HEK293 (cell line): ENCODE measurements around the gene PPP1R3G.

Experiments
- CTCF ChIA-PET: fragments of 350-600 bp; formaldehyde crosslinking; extraction: SDS; loops from one replicate; lab custom pipeline; 2021; ENCODE audit warnings: antibody characterized with exemption; lab: Yijun Ruan, JAX
- POLR2A ChIA-PET: fragments of 300-600 bp; formaldehyde crosslinking; extraction: SDS; loops from one replicate; lab custom pipeline; 2020; ENCODE audit warnings: antibody characterized with exemption, inconsistent platforms; lab: Yijun Ruan, JAX
- H3K27ac ChIP-seq: fragments of 200-500 bp; sonication (Bioruptor generic); 2 replicates; pipeline ENCODE4 v1.5.1; 2014; ENCODE audit warnings: low read depth, low read length, control low read depth, inconsistent platforms; ENCODE audit errors: extremely low read depth
- H3K36me3 ChIP-seq, 2 experiments: fragments of 200-500 bp in 1 of 2; sonication (Bioruptor generic) in 1 of 2; 1 replicate in 1 of 2; 2 replicates in 1 of 2; pipeline ENCODE4 v1.5.1; 2014 to 2017; ENCODE audit warnings: inconsistent platforms in 2 of 2, low read length in 2 of 2; ENCODE audit not compliant: control insufficient read depth in 2 of 2, insufficient read depth in 1 of 2
- H3K4me1 ChIP-seq: fragments of 200-500 bp; sonication (Bioruptor generic); 2 replicates; pipeline ENCODE4 v1.5.1; 2014; ENCODE audit warnings: mild to moderate bottlenecking, low read length, inconsistent platforms; ENCODE audit not compliant: control insufficient read depth, insufficient read depth
- H3K4me3 ChIP-seq: 2 replicates; pipeline ENCODE4 v1.5.1; 2011; ENCODE audit warnings: low read depth, mild to moderate bottlenecking, control low read depth, low read length, moderate library complexity
- H3K9me3 ChIP-seq: fragments of 200-500 bp; sonication (Bioruptor generic); 2 replicates; pipeline ENCODE4 v1.5.1; 2014; ENCODE audit warnings: low read depth, low read length, inconsistent platforms; ENCODE audit not compliant: control insufficient read depth, insufficient read depth
- IKZF3 ChIP-seq: fragments of 450-650 bp; IDR thresholded peaks from 2 replicates; pipeline ENCODE4 v1.5.0; 2018; ENCODE audit warnings: missing biosample characterization, mild to moderate bottlenecking, missing genetic modification characterization, moderate library complexity
- KLF10 ChIP-seq: fragments of 450-650 bp; IDR thresholded peaks from 2 replicates; pipeline ENCODE4 v1.5.1; 2018; ENCODE audit warnings: missing biosample characterization, mild to moderate bottlenecking, missing genetic modification characterization
- KLF9 ChIP-seq: fragments of 450-650 bp; formaldehyde crosslinking; IDR thresholded peaks from 2 replicates; pipeline ENCODE4 v1.5.1; 2016; ENCODE audit warnings: missing biosample characterization, missing genetic modification characterization, low read depth
- PATZ1 ChIP-seq: fragments of 450-650 bp; formaldehyde crosslinking; IDR thresholded peaks from 2 replicates; pipeline ENCODE4 v1.5.1; 2016; ENCODE audit warnings: missing biosample characterization, missing genetic modification characterization
- PRDM1 ChIP-seq: fragments of 450-650 bp; formaldehyde crosslinking; IDR thresholded peaks from 2 replicates; pipeline ENCODE4; 2016; ENCODE audit warnings: missing biosample characterization, missing genetic modification characterization
- SCRT1 ChIP-seq: fragments of 450-650 bp; formaldehyde crosslinking; IDR thresholded peaks from 2 replicates; pipeline ENCODE4 v1.5.1; 2016; ENCODE audit warnings: missing biosample characterization, missing genetic modification characterization, borderline replicate concordance
- ZBTB21 ChIP-seq: fragments of 450-650 bp; formaldehyde crosslinking; IDR thresholded peaks from 2 replicates; pipeline ENCODE4 v1.5.1; 2017; ENCODE audit warnings: missing biosample characterization, missing genetic modification characterization
- ZBTB49 ChIP-seq: fragments of 450-650 bp; formaldehyde crosslinking; IDR thresholded peaks from 2 replicates; pipeline ENCODE4 v1.5.1; 2016; ENCODE audit warnings: missing biosample characterization, missing genetic modification characterization, low read depth
- ZFHX2 ChIP-seq: fragments of 450-650 bp; formaldehyde crosslinking; conservative IDR thresholded peaks from 2 replicates; pipeline ENCODE4 v1.5.1; 2016; ENCODE audit warnings: missing biosample characterization, missing genetic modification characterization
- ZNF114 ChIP-seq: fragments of 450-650 bp; formaldehyde crosslinking; IDR thresholded peaks from 2 replicates; pipeline ENCODE4 v1.5.0; 2017; ENCODE audit warnings: missing biosample characterization, missing genetic modification characterization
- ZNF16 ChIP-seq: fragments of 450-650 bp; formaldehyde crosslinking; IDR thresholded peaks from 2 replicates; pipeline ENCODE4 v1.5.1; 2016; ENCODE audit warnings: low read depth, missing biosample characterization, missing genetic modification characterization
- ZNF23 ChIP-seq: fragments of 450-650 bp; formaldehyde crosslinking; IDR thresholded peaks from 2 replicates; pipeline ENCODE4 v1.5.1; 2016; ENCODE audit warnings: missing biosample characterization, missing genetic modification characterization, borderline replicate concordance
- ZNF292 ChIP-seq: fragments of 450-650 bp; formaldehyde crosslinking; IDR thresholded peaks from 2 replicates; pipeline ENCODE4 v1.5.1; 2016; ENCODE audit warnings: low read depth, missing biosample characterization, missing genetic modification characterization, borderline replicate concordance
- ZNF324 ChIP-seq: fragments of 450-650 bp; formaldehyde crosslinking; IDR thresholded peaks from 2 replicates; pipeline ENCODE4 v1.5.1; 2016; ENCODE audit warnings: missing biosample characterization, missing genetic modification characterization
- ZNF449 ChIP-seq: fragments of 450-650 bp; formaldehyde crosslinking; IDR thresholded peaks from 2 replicates; pipeline ENCODE4 v1.5.1; 2017; ENCODE audit warnings: missing biosample characterization, mild to moderate bottlenecking, missing genetic modification characterization, moderate library complexity
- ZNF658 ChIP-seq: fragments of 450-650 bp; formaldehyde crosslinking; IDR thresholded peaks from 2 replicates; pipeline ENCODE4; 2016; ENCODE audit warnings: missing biosample characterization, missing genetic modification characterization
- ZNF664 ChIP-seq: fragments of 450-650 bp; formaldehyde crosslinking; IDR thresholded peaks from 2 replicates; pipeline ENCODE4 v1.5.1; 2016; ENCODE audit warnings: missing biosample characterization, missing genetic modification characterization
- ZNF692 ChIP-seq: fragments of 450-650 bp; formaldehyde crosslinking; IDR thresholded peaks from 2 replicates; pipeline ENCODE4 v1.5.1; 2016; ENCODE audit warnings: missing biosample characterization, missing genetic modification characterization
- ZSCAN5A ChIP-seq: fragments of 450-650 bp; formaldehyde crosslinking; IDR thresholded peaks from 2 replicates; pipeline ENCODE4 v1.5.1; 2016; ENCODE audit warnings: missing biosample characterization, missing genetic modification characterization

PPP1R3G gene

GRCh38 chr6:5133943-5134342 is 48.8 kb downstream of the PPP1R3G start:
- H3K9me3 ChIP-seq: no peaks in the 10 kb centered on the region
- H3K4me3 ChIP-seq: no peak overlapping the region
- CTCF ChIA-PET: interaction anchor here (0.6 to 1.5 kb wide), 9 partner anchors 8 to 1469 kb away, joined by 3 to 10 read pairs (median 3); no protein-coding TSS in a partner anchor
- no peaks in the 10 kb centered on the region; a peak in 1 of 3 replicates for H3K36me3 ChIP-seq
- H3K27ac ChIP-seq: no peak overlapping the region
- no peaks in the 10 kb centered on the region for H3K4me1 ChIP-seq
- no peak for TF ChIP-seq IKZF3 (tag by site-specific recombination)
- TF ChIP-seq ZNF16 (tag by site-specific recombination): no peak
- TF ChIP-seq ZBTB21 (tag by site-specific recombination): no peak
- TF ChIP-seq ZSCAN5A: no peak
- no peak for TF ChIP-seq ZFHX2
- no peak for TF ChIP-seq ZNF23 (tag by site-specific recombination)
- TF ChIP-seq ZNF664 (tag by site-specific recombination): no peak
- TF ChIP-seq ZNF114 (tag by site-specific recombination): no peak
- no peak for TF ChIP-seq ZNF449
- no peak for TF ChIP-seq ZNF324
- no peak for TF ChIP-seq ZNF658 (tag by site-specific recombination)
- no peak for TF ChIP-seq PATZ1
- TF ChIP-seq ZBTB49: no peak
- no peak for TF ChIP-seq SCRT1
- TF ChIP-seq ZNF292 (tag by site-specific recombination): no peak
- TF ChIP-seq KLF9 (tag by site-specific recombination): no peak
- POLR2A ChIA-PET: no interaction called here

- Histone ChIP-seq H3K27ac (no peak overlapping the region), H3K4me3 (no peak overlapping the region), H3K9me3 (no peaks in the 10 kb centered on the region), H3K36me3 (no peaks in the 10 kb centered on the region; a peak in 1 of 3 replicates), H3K4me1 (no peaks in the 10 kb centered on the region)
- TF ChIP-seq ZNF692 (tag by site-specific recombination) (no peak), PRDM1 (peak; percentile 23; the same call in 1 of the 2 replicates), KLF10 (tag by site-specific recombination) (no peak)
- CTCF ChIA-PET: interaction anchor here (0.6 to 1.4 kb wide), 4 partner anchors 8 to 165 kb away, joined by 3 to 5 read pairs (median 4); no protein-coding TSS in a partner anchor
- POLR2A ChIA-PET: no interaction called here
These were observed 50.7 kb downstream of the PPP1R3G start for GRCh38 chr6:5135788-5136376.
